ENCODE results near the gene CCDC73. TPM values are rescaled to one million over a fixed set of nuclear protein-coding genes. Genes with fewer than 3 reads are reported as not detected.

The CCDC73 gene
- total RNA-seq, 4 donors from 2014 or later, result 0.55 TPM; not detected in 3

GRCh38 chr11:32836946-32837345 lies 42.5 kb upstream of the CCDC73 start:
- TF ChIP-seq POLR2A (IDR thresholded peaks at IDR 0.05), result no peak
- no peak for TF ChIP-seq CTCF (IDR thresholded peaks at IDR 0.05)
- no peak for DNase-seq
- H3K36me3 ChIP-seq, result no peaks in the 10 kb centered on the region
- H3K4me3 ChIP-seq, result no peak overlapping the region
- intact Hi-C loops (cut with DNase I; ENCODE audit: low total_unique reads), result no loop called here
- H3K27me3 ChIP-seq, result no peaks in the 10 kb centered on the region
- no peaks in the 10 kb centered on the region for H3K4me1 ChIP-seq
- no peak overlapping the region for H3K27ac ChIP-seq
- no peaks in the 10 kb centered on the region for H3K9me3 ChIP-seq

- intact Hi-C loops (cut with DNase I; ENCODE audit: low total_unique reads), result no loop called here
- Histone ChIP-seq H3K27me3 (no peaks in the 10 kb centered on the region), H3K27ac (no peak overlapping the region), H3K36me3 (no peaks in the 10 kb centered on the region), H3K4me1 (peaks cover 0 to 6% of the 10 kb centered on the region in 2 donors), H3K9me3 (no peaks in the 10 kb centered on the region), H3K4me3 (no peak overlapping the region)
- no peak for DNase-seq
- TF ChIP-seq CTCF (IDR thresholded peaks at IDR 0.05), result no peak
- TF ChIP-seq POLR2A (IDR thresholded peaks at IDR 0.05), result no peak
Measured at GRCh38 chr11:32833921-32834320, 39.5 kb upstream of the CCDC73 start.

- Histone ChIP-seq H3K9me3 (no peaks in the 10 kb centered on the region), H3K36me3 (no peaks in the 10 kb centered on the region), H3K4me3 (no peak overlapping the region), H3K27me3 (no peaks in the 10 kb centered on the region), H3K27ac (no peak overlapping the region), H3K4me1 (peaks cover 0 to 6% of the 10 kb centered on the region in 2 donors)
- intact Hi-C loops (cut with DNase I; ENCODE audit: low total_unique reads), result no loop called here
- no peak for DNase-seq
- no peak for TF ChIP-seq CTCF (IDR thresholded peaks at IDR 0.05)
- no peak for TF ChIP-seq POLR2A (IDR thresholded peaks at IDR 0.05)
Measured at GRCh38 chr11:32831221-32831620, 36.8 kb upstream of the CCDC73 start.

GRCh38 chr11:32830796-32831195 lies 36.3 kb upstream of the CCDC73 start:
- Histone ChIP-seq H3K4me3 (no peak overlapping the region), H3K27ac (no peak overlapping the region), H3K27me3 (no peaks in the 10 kb centered on the region), H3K4me1 (peaks cover 0 to 6% of the 10 kb centered on the region in 2 donors), H3K9me3 (no peaks in the 10 kb centered on the region), H3K36me3 (no peaks in the 10 kb centered on the region)
- TF ChIP-seq CTCF (IDR thresholded peaks at IDR 0.05) (no peak), POLR2A (IDR thresholded peaks at IDR 0.05) (no peak)
- no peak for DNase-seq
- intact Hi-C loops (cut with DNase I; ENCODE audit: low total_unique reads), result no loop called here

GRCh38 chr11:32830413-32830738 lies 35.9 kb upstream of the CCDC73 start:
- no peak for DNase-seq
- Histone ChIP-seq H3K4me3 (peak overlapping the region in 1 of 2 donors; percentile 45), H3K36me3 (no peaks in the 10 kb centered on the region), H3K9me3 (no peaks in the 10 kb centered on the region), H3K27ac (no peak overlapping the region), H3K27me3 (no peaks in the 10 kb centered on the region), H3K4me1 (peaks cover 0 to 6% of the 10 kb centered on the region in 2 donors)
- intact Hi-C loops (cut with DNase I; ENCODE audit: low total_unique reads), result no loop called here
- TF ChIP-seq POLR2A (IDR thresholded peaks at IDR 0.05) (no peak), CTCF (IDR thresholded peaks at IDR 0.05) (no peak)

All from uterus (tissue), 4 donors.